Measurements from ENCODE around the gene GRAMD4. TPM values are rescaled to one million over a fixed set of nuclear protein-coding genes. Genes with fewer than 3 reads are reported as not detected.

The GRAMD4 gene
- total RNA-seq, 2 donors from 2014 or later = 33.8 to 42.4 TPM

DNA sequence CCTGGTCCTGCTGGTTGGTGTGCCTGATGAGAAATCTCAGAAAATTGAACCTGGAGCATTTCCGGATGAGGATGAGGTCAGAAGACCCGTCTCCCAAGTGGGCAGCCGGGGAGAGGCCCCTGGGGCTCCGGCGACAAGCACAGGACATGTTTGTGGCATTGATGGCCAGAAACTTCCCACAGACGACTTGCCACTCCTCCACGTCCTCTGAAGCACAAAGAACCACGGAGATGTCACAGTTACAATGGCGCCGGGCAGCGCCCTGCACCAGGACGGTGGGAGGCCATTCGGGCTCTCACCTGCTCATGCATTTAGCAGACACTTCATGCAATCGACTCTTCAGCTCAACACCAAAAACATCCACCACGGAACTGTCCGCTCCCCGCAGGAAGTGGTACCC lies 71.4 kb downstream of the GRAMD4 start:
- Mint-ChIP-seq H3K9me3 (no peaks in the 10 kb centered on the region), H3K27ac (peak overlapping the region in 1 of 2 donors; percentile 32), H3K36me3 (peaks cover 6% of the 10 kb centered on the region in 2 donors)
- no peak for ATAC-seq
- DNase-seq (ENCODE audit: low spot score in 2 of 2) = no peak

DNA sequence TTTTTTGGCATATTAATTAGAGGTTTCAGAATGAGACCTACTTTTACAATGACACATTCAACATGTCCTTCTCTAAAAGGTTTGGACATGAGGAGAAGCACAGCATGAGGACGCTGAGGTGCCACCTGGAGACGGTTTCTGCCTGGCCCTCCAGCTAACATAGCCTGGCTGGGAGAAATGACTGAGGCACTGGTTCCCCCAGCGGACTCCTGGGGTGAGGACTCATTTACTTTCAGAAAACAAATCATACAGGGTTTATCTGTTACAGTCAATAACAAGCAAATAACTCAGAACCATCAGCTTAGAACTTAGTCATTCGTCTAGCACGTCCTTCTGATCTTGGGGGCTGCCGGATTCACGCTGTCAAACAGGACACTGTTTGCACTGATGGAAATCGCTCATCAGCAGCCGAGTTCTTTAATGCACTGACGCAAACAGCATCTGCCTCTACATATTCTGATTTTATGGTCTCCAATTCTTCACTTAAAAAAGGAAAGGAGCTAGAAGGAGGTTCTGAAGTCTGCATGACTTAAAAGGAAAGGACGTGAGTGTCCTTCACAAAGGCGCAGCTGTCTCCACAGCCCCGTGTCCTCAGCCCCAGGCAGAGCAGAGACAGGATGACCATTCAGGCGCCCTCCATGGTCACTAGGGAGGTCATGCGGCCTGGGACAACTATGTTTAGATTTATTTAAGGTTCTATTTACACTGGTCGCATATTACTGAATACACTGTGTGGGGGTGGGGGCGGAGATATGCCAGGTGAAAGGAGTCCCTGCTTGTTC lies 73.6 kb downstream of the GRAMD4 start:
- Mint-ChIP-seq H3K36me3 (peaks cover 5 to 6% of the 10 kb centered on the region in 2 donors), H3K27ac (peak overlapping the region in 1 of 2 donors; percentile 47), H3K9me3 (no peaks in the 10 kb centered on the region)
- no peak for ATAC-seq
- no peak for DNase-seq (ENCODE audit: low spot score in 2 of 2)

GRCh38 chr22:46694416-46695170 lies 74.4 kb downstream of the GRAMD4 start:
- Mint-ChIP-seq H3K36me3 (peaks cover 5 to 13% of the 10 kb centered on the region in 2 donors), H3K27ac (peak overlapping the region; percentile 44 to 88), H3K9me3 (no peaks in the 10 kb centered on the region)
- ATAC-seq (no peak), DNase-seq (ENCODE audit: low spot score in 2 of 2) (no peak)

DNA sequence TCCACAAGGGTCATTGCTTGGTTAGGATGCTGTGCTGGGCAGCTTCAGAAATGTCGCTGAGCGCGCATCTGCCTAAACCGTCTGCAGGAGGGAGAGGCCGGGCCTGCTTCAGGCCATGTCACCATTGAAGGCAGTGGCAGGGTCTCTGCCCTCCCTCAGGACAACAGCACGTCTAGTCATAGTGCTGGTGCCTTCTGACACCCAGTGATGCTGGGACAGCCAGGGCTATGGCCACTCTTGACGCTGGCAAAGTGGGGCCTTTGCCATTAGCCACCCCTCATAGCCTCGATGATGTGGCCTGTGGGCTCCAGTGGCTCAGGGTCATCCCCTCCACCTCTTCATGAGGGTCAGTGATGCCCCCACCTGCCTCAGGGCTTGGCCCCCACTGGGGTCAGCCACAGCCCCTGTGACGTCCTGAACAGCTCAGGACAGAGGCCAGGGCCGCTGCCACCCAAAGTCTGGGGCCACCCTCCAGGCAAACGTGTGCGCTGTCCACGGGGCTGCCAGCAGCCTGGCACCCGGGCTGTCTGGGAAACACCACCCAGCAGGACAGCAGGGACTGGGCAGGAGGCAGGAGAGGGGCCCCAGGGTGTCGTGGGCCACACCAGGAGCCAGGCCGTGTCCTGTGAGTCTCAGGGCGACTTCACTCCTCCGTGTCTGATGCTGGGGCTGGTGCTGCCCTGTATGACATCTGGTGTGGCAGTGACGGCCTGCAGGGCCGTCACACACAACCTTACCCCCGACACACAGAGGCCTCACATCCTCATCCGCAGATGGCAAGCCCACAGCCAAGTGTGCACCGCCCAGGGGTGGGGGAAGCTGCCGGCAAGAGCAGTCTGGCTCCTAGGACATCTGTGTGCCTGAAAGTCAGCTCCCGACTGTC lies 75.4 kb downstream of the GRAMD4 start:
- Mint-ChIP-seq H3K27ac (peak overlapping the region in 1 of 2 donors; percentile 88), H3K36me3 (peaks cover 5 to 13% of the 10 kb centered on the region in 2 donors), H3K9me3 (no peaks in the 10 kb centered on the region)
- no peak for DNase-seq (ENCODE audit: low spot score in 2 of 2)
- peak; percentile 18 to 20 for ATAC-seq

- ATAC-seq (peak; percentile 11 to 29), DNase-seq (ENCODE audit: low spot score in 2 of 2) (no peak)
- H3K27ac Mint-ChIP-seq = peak overlapping the region in 1 of 2 donors; percentile 39
- H3K36me3 Mint-ChIP-seq = peaks cover 5 to 13% of the 10 kb centered on the region in 2 donors
- no peaks in the 10 kb centered on the region for H3K9me3 Mint-ChIP-seq
Observed at GRCh38 chr22:46696229-46696518, 76.0 kb downstream of the GRAMD4 start.

DNA sequence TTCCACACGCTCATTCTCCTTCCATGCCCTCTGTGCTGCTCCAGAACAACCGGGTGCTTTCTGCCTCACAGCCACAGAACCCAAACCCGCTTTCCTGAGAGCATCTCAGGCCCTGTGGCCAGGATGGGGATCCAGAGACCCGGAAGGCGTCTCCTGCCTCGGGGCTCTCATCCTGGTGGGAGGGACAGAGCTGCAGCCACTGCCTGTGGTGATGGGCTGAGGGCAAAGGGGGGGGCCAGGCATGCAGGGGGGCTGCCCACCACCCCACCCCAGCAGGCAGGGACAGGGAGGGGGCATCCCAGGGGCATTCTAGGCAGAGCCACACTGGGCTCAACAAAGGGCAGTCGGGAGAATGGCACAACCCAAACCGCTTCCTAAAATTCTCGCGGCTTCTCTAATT lies 76.4 kb downstream of the GRAMD4 start:
- DNase-seq (ENCODE audit: low spot score in 2 of 2) (no peak), ATAC-seq (no peak)
- peak overlapping the region; percentile 39 to 44 for H3K27ac Mint-ChIP-seq
- H3K9me3 Mint-ChIP-seq = no peaks in the 10 kb centered on the region
- H3K36me3 Mint-ChIP-seq = peaks cover 5 to 9% of the 10 kb centered on the region in 2 donors

DNA sequence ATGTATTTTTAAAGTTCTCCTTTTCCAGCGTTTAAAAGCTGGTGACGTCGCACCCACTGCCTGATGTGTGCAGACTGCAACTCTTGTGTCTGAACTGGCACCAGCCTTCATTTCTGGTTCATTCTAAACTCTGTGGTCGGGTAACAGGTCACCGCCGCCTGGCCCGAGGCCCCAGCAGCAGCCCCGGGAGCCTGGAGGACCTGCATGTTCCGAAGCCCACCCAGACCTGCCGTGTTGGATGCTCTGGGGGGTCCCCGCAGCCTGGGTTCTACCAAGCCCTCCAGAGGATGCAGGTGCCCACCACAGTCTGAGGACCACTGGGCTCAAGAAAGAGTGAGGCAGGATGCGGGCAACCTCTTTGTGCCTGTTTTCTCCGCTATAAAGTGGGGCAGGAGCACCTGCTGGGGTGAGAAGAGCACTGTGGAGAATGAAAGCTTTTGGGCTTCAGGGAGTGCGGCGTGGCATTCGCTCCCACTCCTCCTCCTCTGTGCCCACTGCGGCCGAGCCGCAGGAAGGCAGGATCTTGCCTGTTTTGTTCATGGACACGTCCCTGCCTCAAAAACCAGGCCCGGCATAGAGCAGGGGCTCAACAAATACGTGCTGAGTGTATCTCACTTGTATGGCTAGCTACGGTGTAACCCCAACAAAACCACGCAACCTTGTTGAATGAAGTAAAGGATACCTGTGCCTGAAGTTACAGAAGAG lies 77.8 kb downstream of the GRAMD4 start:
- Mint-ChIP-seq H3K27ac (no peak overlapping the region), H3K36me3 (peaks cover 5 to 8% of the 10 kb centered on the region in 2 donors), H3K9me3 (no peaks in the 10 kb centered on the region)
- DNase-seq (ENCODE audit: low spot score in 2 of 2) (no peak), ATAC-seq (no peak)

DNA sequence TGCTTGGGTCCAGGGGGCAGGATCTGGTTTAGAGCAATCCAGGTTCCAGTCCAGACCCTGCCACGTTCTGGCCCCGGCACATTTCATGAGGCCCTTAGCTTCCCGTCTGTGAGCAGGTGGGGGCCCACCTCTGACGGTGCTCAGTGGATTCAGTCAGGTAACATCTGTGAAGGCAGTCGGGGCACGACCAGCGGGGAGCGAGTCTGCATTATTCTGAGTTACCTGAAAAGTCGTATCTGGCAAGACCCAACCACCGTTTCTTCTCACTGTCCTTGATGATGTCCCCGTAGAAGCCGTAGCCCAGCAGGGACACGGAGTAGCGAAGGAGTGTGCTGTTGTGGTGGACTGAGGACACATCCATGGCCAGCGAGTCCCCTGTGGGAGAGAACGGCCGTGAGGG lies 78.9 kb downstream of the GRAMD4 start:
- ATAC-seq = no peak
- Mint-ChIP-seq H3K27ac (peak overlapping the region; percentile 41 to 86), H3K36me3 (peaks cover 5 to 8% of the 10 kb centered on the region in 2 donors), H3K9me3 (no peaks in the 10 kb centered on the region)
- no peak for DNase-seq (ENCODE audit: low spot score in 2 of 2)

GRCh38 chr22:46701262-46701661 lies 81.1 kb downstream of the GRAMD4 start:
- no peak overlapping the region for H3K27ac Mint-ChIP-seq
- ATAC-seq = no peak
- DNase-seq (ENCODE audit: low spot score in 2 of 2) = no peak
- peaks cover 0 to 17% of the 10 kb centered on the region in 2 donors for H3K36me3 Mint-ChIP-seq
- H3K9me3 Mint-ChIP-seq = no peaks in the 10 kb centered on the region

- H3K9me3 Mint-ChIP-seq = no peaks in the 10 kb centered on the region
- H3K36me3 Mint-ChIP-seq = peaks cover 4 to 19% of the 10 kb centered on the region in 2 donors
- no peak for DNase-seq (ENCODE audit: low spot score in 2 of 2)
- no peak for ATAC-seq
- H3K27ac Mint-ChIP-seq = peak overlapping the region in 1 of 2 donors; percentile 60
Observed at GRCh38 chr22:46703171-46703995, 83.2 kb downstream of the GRAMD4 start.

DNA sequence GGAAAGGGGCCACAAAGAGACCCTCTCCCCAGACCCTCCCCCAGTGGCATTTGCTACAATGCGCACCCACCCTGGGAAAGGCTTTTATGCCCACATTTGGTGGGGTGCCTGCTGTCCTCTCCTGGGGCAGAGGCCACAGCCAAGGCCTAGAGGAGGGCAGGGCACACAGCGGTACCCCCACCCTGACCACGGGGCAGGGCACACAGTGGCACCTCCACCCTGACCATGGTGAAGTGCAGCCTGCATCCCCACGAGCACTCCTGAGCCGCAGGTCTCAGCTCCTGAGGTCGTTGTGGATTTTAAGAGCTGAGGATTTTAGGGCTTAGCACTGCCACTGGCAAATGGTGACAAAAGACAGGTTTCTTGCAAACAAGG lies 83.8 kb downstream of the GRAMD4 start:
- ATAC-seq (no peak), DNase-seq (ENCODE audit: low spot score in 2 of 2) (no peak)
- H3K9me3 Mint-ChIP-seq = no peaks in the 10 kb centered on the region
- H3K36me3 Mint-ChIP-seq = peaks cover 7 to 17% of the 10 kb centered on the region in 2 donors
- H3K27ac Mint-ChIP-seq = no peak overlapping the region

GRCh38 chr22:46706060-46706459 lies 85.9 kb downstream of the GRAMD4 start:
- no peak for ATAC-seq
- peaks cover 10 to 19% of the 10 kb centered on the region in 2 donors for H3K36me3 Mint-ChIP-seq
- H3K27ac Mint-ChIP-seq = peak overlapping the region in 1 of 2 donors; percentile 90

GRCh38 chr22:46707305-46707704 lies 87.1 kb downstream of the GRAMD4 start:
- no peak for DNase-seq (ENCODE audit: low spot score in 2 of 2)
- Mint-ChIP-seq H3K9me3 (no peaks in the 10 kb centered on the region), H3K27ac (peak overlapping the region in 1 of 2 donors; percentile 18), H3K36me3 (peaks cover 10 to 25% of the 10 kb centered on the region in 2 donors)
- no peak for ATAC-seq

More at GRCh38 chr22:46706060-46706459, 85.9 kb downstream of the GRAMD4 start:
- DNase-seq (ENCODE audit: low spot score in 2 of 2) = no peak
- no peaks in the 10 kb centered on the region for H3K9me3 Mint-ChIP-seq

DNA sequence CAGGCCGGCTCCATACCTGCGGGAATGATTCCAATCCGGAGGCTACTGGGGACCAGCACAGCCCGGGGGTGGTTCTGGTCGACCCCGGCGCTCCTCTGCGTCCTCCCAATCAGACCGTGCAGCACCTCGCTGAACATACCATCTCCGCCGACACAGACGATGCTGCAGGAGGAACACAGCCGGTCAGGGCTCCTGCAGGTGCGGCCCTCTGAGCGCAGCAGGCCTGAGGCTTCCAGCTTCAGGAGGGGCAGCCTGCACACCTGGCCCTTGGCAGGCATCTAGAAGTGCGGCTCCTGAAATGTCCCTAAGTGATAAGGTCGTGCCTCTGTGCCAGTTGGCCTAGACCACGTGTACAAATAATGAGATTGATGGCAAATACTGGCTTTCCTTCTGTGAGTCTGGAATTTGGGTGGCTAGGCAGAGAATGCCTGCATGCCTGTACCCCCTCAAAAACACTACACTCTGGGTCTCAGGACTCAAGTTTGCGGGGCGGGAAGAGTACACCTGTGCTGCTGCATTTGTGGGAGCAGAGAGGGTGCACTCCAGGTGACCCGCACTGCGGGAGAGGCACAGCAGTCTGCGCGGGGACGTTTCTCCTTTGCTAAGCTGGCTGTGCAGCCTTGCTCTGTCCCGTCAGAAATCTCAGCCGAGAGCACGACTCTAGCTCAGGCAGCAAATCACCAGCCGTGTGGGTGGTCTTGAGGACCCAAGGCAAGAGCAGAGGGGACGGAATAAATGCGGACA lies 87.8 kb downstream of the GRAMD4 start:
- H3K27ac Mint-ChIP-seq = peak overlapping the region in 1 of 2 donors; percentile 35
- H3K36me3 Mint-ChIP-seq = peaks cover 10 to 27% of the 10 kb centered on the region in 2 donors

More for the DNA sequence above, 87.8 kb downstream of the GRAMD4 start:
- H3K9me3 Mint-ChIP-seq = no peaks in the 10 kb centered on the region
- no peak for DNase-seq (ENCODE audit: low spot score in 2 of 2)
- ATAC-seq = no peak

Measured in activated naive CD4-positive, alpha-beta T cell treated with anti-CD3 and anti-CD28 coated beads, Interleukin-2, amount 50 U/mL, for 72 hours (primary cell).